Heart right ventricle (tissue), 16 donors: ENCODE data around the gene C16orf74. TPM values are rescaled to one million over a fixed set of nuclear protein-coding genes. Genes with fewer than 3 reads are reported as not detected.

Experiments
- ATAC-seq, 8 donors: fragments of 200-7000 bp; cut with Tn5 transposase; one replicate each; pipeline ENCODE4 v1.9.1; 2020; ENCODE audit warnings: mild to moderate bottlenecking in 8 of 8, moderate library complexity in 8 of 8, moderate number of reproducible peaks in 1 of 8
- DNase-seq, 2 donors: peaks; one replicate each; pipeline ENCODE4 v3.0.0-alpha.2; 2020
- H3K27ac ChIP-seq, 10 donors: fragments of 200-600 bp; sonication (generic) in 2 of 10; one replicate each; pipeline versions ENCODE4 v1.5.0 to v1.8.0; 2020 to 2022; ENCODE audit warnings: mild to moderate bottlenecking in 3 of 10
- H3K27me3 ChIP-seq, 7 donors: fragments of 200-600 bp; one replicate each; pipeline ENCODE4 v1.8.0; 2021 to 2022; ENCODE audit warnings: mild to moderate bottlenecking in 2 of 7
- H3K36me3 ChIP-seq, 9 donors: fragments of 200-600 bp; sonication (generic) in 1 of 9; one replicate each; pipeline versions ENCODE4 v1.5.0 to v1.8.0; 2020 to 2022; ENCODE audit warnings: mild to moderate bottlenecking in 2 of 9
- H3K4me1 ChIP-seq, 9 donors: fragments of 200-600 bp; sonication (generic) in 1 of 9; one replicate each; pipeline versions ENCODE4 v1.5.0 to v1.8.0; 2020 to 2022; ENCODE audit warnings: mild to moderate bottlenecking in 4 of 9
- H3K4me3 ChIP-seq, 10 donors: fragments of 200-600 bp; sonication (generic) in 2 of 10; one replicate each; pipeline versions ENCODE4 v1.5.0 to v1.8.0; 2020 to 2022; ENCODE audit warnings: mild to moderate bottlenecking in 7 of 10, moderate library complexity in 2 of 10
- H3K9me3 ChIP-seq, 11 donors: fragments of 200-600 bp in 10 of 11; sonication (generic) in 2 of 11; one replicate each; pipeline versions ENCODE4 v1.5.0 to v1.8.0; 2013 to 2022; ENCODE audit warnings: mild to moderate bottlenecking in 2 of 11, control low read depth in 1 of 11, moderate library complexity in 1 of 11
- CTCF ChIP-seq, 9 donors: fragments of 200-600 bp; sonication (generic) in 2 of 9; IDR thresholded peaks; one replicate each; pipeline versions ENCODE4 v1.5.0 to v1.8.0; 2021 to 2022; ENCODE audit warnings: antibody characterized with exemption in 9 of 9, mild to moderate bottlenecking in 5 of 9, moderate library complexity in 1 of 9
- WGBS, 2 donors: extraction: QIAGEN DNeasy Blood & Tissue Kit; methylation state at CpG; one replicate each; pipeline ENCODE4 v1.1.7; 2013; ENCODE audit warnings: inconsistent platforms in 1 of 2; 5-methylcytosine and 5-hydroxymethylcytosine counted together
- intact Hi-C, 10 donors: fragments of 100-400 bp; cut with DNase I; formaldehyde crosslinking; loops; one replicate each; pipeline versions ENCODE4 v1.11.1 to v1.14.2; 2022
- polyA plus RNA-seq, 2 donors: library from polyadenylated mRNA; stranded (reverse); fragments of 200-250 nt; gene quantifications; one replicate each; pipeline ENCODE4 v1.2.3, GENCODE V29; 2013
- total RNA-seq, 10 donors: library from RNA; stranded (reverse); fragmentation: NEBNext Ultra II Directional in 3 of 10; extraction: Animal tissue kit (Norgen Biotek cat#: 25700) in 3 of 10; gene quantifications; one replicate each; pipeline versions ENCODE4 v1.2.1 to v1.2.4, GENCODE V29; 2021 to 2023
- donor health status: Arrhythmogenic right ventricular cardiomyopathy.
- donor health status: ischemic (EF 13 %, LVEDD 7.1; RV severe dilation, severe dysfunction).
- donor health status: healthy with polysubstance abuse.
- donor health status: DM: no; HTN: yes; CAD: no.
- donor health status: DM: no; HTN: no; CAD: no.
- donor health status: ischemic (EF 25% LVEDD 6.9; RV normal size, moderate dysfunction).
- donor health status: ischemic (EF 25% LVEDD 5.7; RV mildly dilated, moderate dysfunction).
- donor health status: healthy.
- donor health status: DM: yes; HTN: yes; CAD: no.
- donor health status: Ischemic cardiomyopathy.
- donor health status: ischemic (EF 35%, LVEDD 5.7; RV mildly dilated, moderate dysfunction).
- donor health status: nonischemic (EF 11% LVEDD 7.7; RV severe dilation, severe dysfunction).
- donor health status: DM: yes; HTN: yes; CAD: no.
- donor health status: PGD.
- donor health status: ischemic (EF 29% LVEDD 5.4; RV normal size, mild dysfunction).
- donor health status: nonischemic (EF 23%, LVEDD 6.1; RV moderate dilation, normal function).

Gene C16orf74
- total and polyA plus RNA-seq, 12 donors = 0.56 to 6.5 (median 1.2) TPM

GRCh38 chr16:85695196-85696128, 55.4 kb downstream of the C16orf74 start:
- intact Hi-C loops = no loop called here
- ATAC-seq = no peak
- no peak for DNase-seq
- H3K27ac ChIP-seq = no peak overlapping the region
- H3K36me3 ChIP-seq = no peaks in the 10 kb centered on the region
- TF ChIP-seq CTCF (IDR thresholded peaks at IDR 0.05) = no peak
- WGBS, 2 donors = 78% methylated on average over 24 of the region's 24 CpGs
- H3K9me3 ChIP-seq = no peaks in the 10 kb centered on the region
- H3K4me1 ChIP-seq = peaks cover 0 to 4% (median 0%) of the 10 kb centered on the region in 9 donors
- H3K27me3 ChIP-seq = peaks cover 0 to 42% (median 29%) of the 10 kb centered on the region in 7 donors
- H3K4me3 ChIP-seq = no peak overlapping the region

DNA sequence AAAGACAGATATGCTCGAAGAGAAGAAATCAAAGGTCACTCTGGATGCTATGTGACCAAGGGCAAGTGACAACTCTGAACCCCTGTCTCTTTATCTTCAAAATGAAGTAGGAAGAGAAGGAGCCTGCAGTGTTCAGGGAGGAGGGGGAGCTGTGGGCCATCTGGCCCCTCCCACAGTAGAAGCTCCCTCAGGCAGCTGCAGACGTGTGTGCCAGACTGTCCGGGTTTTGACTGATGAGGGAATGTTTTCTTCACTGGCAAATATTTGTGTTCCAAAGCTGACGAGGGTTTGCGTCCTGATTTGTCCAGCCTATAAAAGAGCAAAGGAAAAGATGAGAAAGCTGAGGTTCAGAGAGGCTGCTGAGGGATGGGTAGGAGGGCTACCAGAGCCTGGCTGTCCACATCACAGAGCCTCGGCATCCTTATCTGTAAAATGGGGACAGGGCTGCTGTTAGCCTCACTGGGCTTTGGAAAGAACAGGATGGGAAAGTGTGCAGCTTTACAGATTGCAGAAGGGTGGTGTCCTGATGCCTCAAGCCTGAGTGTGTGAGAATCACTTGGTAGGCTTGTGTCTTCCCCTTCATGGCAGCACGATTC, 60.3 kb downstream of the C16orf74 start:
- no peak for TF ChIP-seq CTCF (IDR thresholded peaks at IDR 0.05)
- Histone ChIP-seq H3K27ac (no peak overlapping the region), H3K4me3 (no peak overlapping the region), H3K9me3 (no peaks in the 10 kb centered on the region), H3K4me1 (peaks cover 0 to 19% (median 13%) of the 10 kb centered on the region in 9 donors), H3K27me3 (peaks cover 0 to 12% (median 9%) of the 10 kb centered on the region in 7 donors), H3K36me3 (no peaks in the 10 kb centered on the region)
- DNase-seq = no peak
- ATAC-seq = no peak
- intact Hi-C loops = no loop called here
- 46% methylated on average over 7 of the region's 7 CpGs for WGBS, 2 donors

- Histone ChIP-seq H3K27ac (no peak overlapping the region), H3K9me3 (no peaks in the 10 kb centered on the region), H3K4me3 (no peak overlapping the region), H3K36me3 (no peaks in the 10 kb centered on the region), H3K4me1 (peaks cover 0 to 19% (median 13%) of the 10 kb centered on the region in 9 donors), H3K27me3 (peaks cover 0 to 6% (median 5%) of the 10 kb centered on the region in 7 donors)
- intact Hi-C loops = no loop called here
- no peak for TF ChIP-seq CTCF (IDR thresholded peaks at IDR 0.05)
- WGBS, 2 donors = 55 to 70% methylated on average over 9 of the region's 9 CpGs
- DNase-seq = no peak
- ATAC-seq = no peak
Measured at GRCh38 chr16:85689950-85690320, 61.0 kb downstream of the C16orf74 start.

DNA sequence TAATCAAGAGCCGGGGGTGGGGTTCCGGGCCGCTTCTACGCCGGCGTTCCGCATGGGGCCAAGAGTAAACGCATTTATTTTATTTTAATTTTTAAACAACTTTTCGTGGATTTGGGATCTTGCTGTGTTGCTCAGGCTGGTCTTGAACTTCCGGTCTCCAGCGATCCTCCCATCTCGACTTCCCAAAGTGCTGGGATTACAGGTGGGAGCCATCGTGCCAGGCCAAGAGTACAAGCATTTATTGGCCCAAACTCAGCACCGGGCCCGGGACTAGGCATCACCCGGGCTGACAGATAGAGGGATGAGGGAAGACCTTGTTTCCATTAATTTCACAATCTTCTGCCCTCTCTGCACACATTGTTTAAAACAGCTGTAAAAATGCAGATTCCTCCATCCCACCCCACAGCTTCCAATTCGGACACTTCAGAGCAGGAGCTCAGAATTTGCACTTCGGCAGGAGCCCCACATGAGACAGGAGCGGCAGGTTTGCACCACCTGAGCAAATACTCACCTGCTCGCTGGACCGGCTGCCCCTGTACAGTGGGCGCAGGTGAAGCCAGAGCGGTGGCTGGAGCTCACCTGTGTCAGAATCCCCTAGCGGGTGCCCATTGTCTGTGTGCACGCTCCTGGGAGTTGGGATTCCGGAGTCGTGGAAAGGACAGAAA, 61.5 kb downstream of the C16orf74 start:
- H3K4me3 ChIP-seq = peak overlapping the region in 9 of 10 donors; percentile 53 to 84 (median 71)
- no peak for DNase-seq
- H3K36me3 ChIP-seq = no peaks in the 10 kb centered on the region
- H3K27ac ChIP-seq = no peak overlapping the region
- H3K27me3 ChIP-seq = peaks cover 0 to 6% (median under 1%) of the 10 kb centered on the region in 7 donors
- H3K4me1 ChIP-seq = peaks cover 0 to 19% (median 13%) of the 10 kb centered on the region in 9 donors
- intact Hi-C loops = no loop called here
- ATAC-seq = no peak
- WGBS, 2 donors = 43 to 45% methylated on average over 27 of the region's 27 CpGs
- no peaks in the 10 kb centered on the region for H3K9me3 ChIP-seq
- TF ChIP-seq CTCF (IDR thresholded peaks at IDR 0.05) = no peak
